Measurements from ENCODE around the gene PIGM.

Gene PIGM

GRCh38 chr1:159986093-159986492 lies 45.7 kb downstream of the PIGM start:
- Histone ChIP-seq H3K4me3 (no peak overlapping the region), H3K9ac (ENCODE audit: insufficient read length) (no peak overlapping the region), H3K9me3 (ENCODE audit: low read depth, low read length) (no peaks in the 10 kb centered on the region), H3K27ac (no peak overlapping the region), H3K36me3 (ENCODE audit: insufficient read depth, low read length) (no peaks in the 10 kb centered on the region)
- DNase-seq (ENCODE audit: low read depth, low spot score): no peak
- TF ChIP-seq POLR2AphosphoS5 (IDR thresholded peaks at IDR 0.05; ENCODE audit: borderline replicate concordance, low read depth, low read length): no peak
- TF ChIP-seq FOXP2 (optimal IDR thresholded peaks at IDR 0.05; ENCODE audit: control extremely low read depth, extremely low read length, insufficient read depth): no peak
- TF ChIP-seq EZH2 (IDR thresholded peaks at IDR 0.05): no peak

DNA sequence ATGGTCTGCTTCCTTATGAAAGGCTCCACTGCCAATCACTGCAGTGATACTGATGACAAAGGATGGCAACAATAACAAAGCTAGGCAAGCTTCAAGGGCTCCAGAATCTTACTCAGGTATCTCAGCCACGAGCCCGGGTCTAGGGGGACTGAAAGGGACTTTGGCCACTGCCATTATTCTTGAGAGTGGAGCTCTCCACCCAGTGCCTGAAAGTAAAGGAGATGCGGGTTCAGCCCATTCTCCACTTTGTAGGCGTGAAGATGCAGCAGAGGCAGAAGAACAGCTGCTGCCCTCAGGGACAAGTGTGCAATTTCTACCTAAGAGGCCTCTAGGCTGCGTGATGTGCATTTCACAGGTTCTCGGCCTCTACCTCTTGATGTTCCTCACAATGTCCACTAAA lies 46.3 kb downstream of the PIGM start:
- Histone ChIP-seq H3K9me3 (ENCODE audit: low read depth, low read length) (no peaks in the 10 kb centered on the region), H3K36me3 (ENCODE audit: insufficient read depth, low read length) (no peaks in the 10 kb centered on the region), H3K27ac (no peak overlapping the region), H3K4me3 (no peak overlapping the region), H3K9ac (ENCODE audit: insufficient read length) (no peak overlapping the region)
- no peak for DNase-seq (ENCODE audit: low read depth, low spot score)
- TF ChIP-seq FOXP2 (optimal IDR thresholded peaks at IDR 0.05; ENCODE audit: control extremely low read depth, extremely low read length, insufficient read depth) (no peak), EZH2 (IDR thresholded peaks at IDR 0.05) (no peak)

GRCh38 chr1:159983681-159984080 lies 48.1 kb downstream of the PIGM start:
- no peaks in the 10 kb centered on the region for H3K36me3 ChIP-seq (ENCODE audit: insufficient read depth, low read length)
- no peak for TF ChIP-seq FOXP2 (optimal IDR thresholded peaks at IDR 0.05; ENCODE audit: control extremely low read depth, extremely low read length, insufficient read depth)
- DNase-seq (ENCODE audit: low read depth, low spot score): no peak

DNA sequence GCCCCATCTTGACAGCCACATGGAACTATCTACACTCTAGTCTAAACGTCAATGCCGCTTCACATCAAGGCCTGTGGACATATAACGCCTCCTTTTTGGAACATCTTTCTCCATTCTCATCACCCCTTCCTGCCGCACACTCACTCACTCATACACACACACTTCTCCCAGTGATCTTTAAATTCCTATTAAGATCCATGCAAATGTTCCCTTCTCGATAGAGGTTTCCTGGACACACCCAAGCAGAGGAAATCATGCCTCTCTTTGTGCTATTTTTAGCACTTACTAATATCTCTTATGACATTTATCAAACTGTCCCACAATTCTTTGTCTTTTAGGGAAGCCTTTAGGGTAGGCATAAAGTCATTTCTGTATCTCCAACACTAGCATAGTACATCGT lies 49.5 kb downstream of the PIGM start:
- H3K27ac ChIP-seq: no peak overlapping the region
- H3K9me3 ChIP-seq (ENCODE audit: low read depth, low read length): no peaks in the 10 kb centered on the region
- no peak overlapping the region for H3K9ac ChIP-seq (ENCODE audit: insufficient read length)
- TF ChIP-seq FOXP2 (optimal IDR thresholded peaks at IDR 0.05; ENCODE audit: control extremely low read depth, extremely low read length, insufficient read depth): no peak
- TF ChIP-seq POLR2AphosphoS5 (IDR thresholded peaks at IDR 0.05; ENCODE audit: borderline replicate concordance, low read depth, low read length): no peak
- no peak for TF ChIP-seq EZH2 (IDR thresholded peaks at IDR 0.05)
- DNase-seq (ENCODE audit: low read depth, low spot score): no peak
- H3K4me3 ChIP-seq: no peak overlapping the region
- no peaks in the 10 kb centered on the region for H3K36me3 ChIP-seq (ENCODE audit: insufficient read depth, low read length)

More at GRCh38 chr1:159983681-159984080, 48.1 kb downstream of the PIGM start:
- no peak overlapping the region for H3K9ac ChIP-seq (ENCODE audit: insufficient read length)
- H3K9me3 ChIP-seq (ENCODE audit: low read depth, low read length): no peaks in the 10 kb centered on the region
- no peak overlapping the region for H3K27ac ChIP-seq
- H3K4me3 ChIP-seq: no peak overlapping the region

DNA sequence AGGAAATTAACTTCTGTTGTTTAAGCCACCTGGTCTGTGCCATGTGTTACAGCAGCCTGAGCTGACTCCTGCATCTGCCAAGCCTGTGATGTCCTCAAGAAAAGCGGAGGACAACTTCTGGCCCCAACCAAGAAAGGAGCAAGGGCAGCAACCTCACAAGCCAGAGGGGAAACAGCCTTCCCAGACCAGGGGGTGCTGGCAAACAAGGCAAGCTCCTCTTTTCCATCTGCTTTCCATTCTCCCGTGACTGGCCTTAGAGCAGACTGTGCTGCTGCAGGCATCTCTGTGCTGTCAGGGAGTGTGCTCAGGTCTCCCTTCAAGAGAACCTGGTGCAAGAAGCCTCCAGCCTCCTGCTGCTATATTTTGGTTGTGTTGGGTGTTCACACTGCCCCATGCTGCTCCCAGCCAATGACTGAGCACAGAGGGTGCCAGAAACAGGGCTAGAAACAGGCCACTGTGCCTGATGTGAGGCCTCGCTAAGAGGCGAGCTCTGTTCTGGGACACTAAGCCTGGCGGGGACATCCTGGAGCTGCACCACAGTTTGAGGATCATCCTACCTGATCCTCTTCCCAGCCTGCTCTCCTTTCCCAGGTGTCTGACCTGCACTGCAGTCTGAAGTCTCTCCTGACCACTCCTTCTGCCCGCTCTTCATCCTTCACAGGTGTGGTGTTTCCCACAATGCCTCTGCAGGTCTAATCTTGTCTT lies 50.3 kb downstream of the PIGM start:
- no peaks in the 10 kb centered on the region for H3K9me3 ChIP-seq (ENCODE audit: low read depth, low read length)

DNA sequence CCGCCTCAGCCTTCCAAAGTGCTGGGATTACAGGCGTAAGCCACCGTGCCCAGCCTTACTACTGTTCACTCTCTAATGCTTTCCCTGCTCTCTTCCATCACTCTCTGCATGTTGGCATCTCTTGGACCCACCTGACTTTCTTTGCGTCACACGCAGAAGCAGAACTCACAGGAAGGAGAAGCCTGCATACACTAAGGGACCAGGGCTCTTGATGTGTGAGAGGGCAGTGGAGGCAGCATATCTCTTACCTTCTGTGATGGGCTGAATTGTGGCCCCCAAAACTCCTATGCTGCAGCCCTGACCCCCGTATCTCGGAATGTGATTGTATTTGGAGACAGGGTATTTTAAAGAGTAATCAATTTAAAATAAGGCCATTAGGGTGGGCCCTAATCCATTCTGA lies 51.0 kb downstream of the PIGM start:
- TF ChIP-seq POLR2AphosphoS5 (IDR thresholded peaks at IDR 0.05; ENCODE audit: borderline replicate concordance, low read depth, low read length): no peak
- no peak for TF ChIP-seq FOXP2 (optimal IDR thresholded peaks at IDR 0.05; ENCODE audit: control extremely low read depth, extremely low read length, insufficient read depth)
- TF ChIP-seq EZH2 (IDR thresholded peaks at IDR 0.05): no peak
- Histone ChIP-seq H3K4me3 (no peak overlapping the region), H3K9me3 (ENCODE audit: low read depth, low read length) (no peaks in the 10 kb centered on the region), H3K27ac (no peak overlapping the region), H3K9ac (ENCODE audit: insufficient read length) (no peak overlapping the region), H3K36me3 (ENCODE audit: insufficient read depth, low read length) (no peaks in the 10 kb centered on the region)
- no peak for DNase-seq (ENCODE audit: low read depth, low spot score)

More for the DNA sequence above, 50.3 kb downstream of the PIGM start:
- no peak for TF ChIP-seq EZH2 (IDR thresholded peaks at IDR 0.05)
- no peak for TF ChIP-seq POLR2AphosphoS5 (IDR thresholded peaks at IDR 0.05; ENCODE audit: borderline replicate concordance, low read depth, low read length)
- TF ChIP-seq FOXP2 (optimal IDR thresholded peaks at IDR 0.05; ENCODE audit: control extremely low read depth, extremely low read length, insufficient read depth): no peak
- Histone ChIP-seq H3K9ac (ENCODE audit: insufficient read length) (no peak overlapping the region), H3K36me3 (ENCODE audit: insufficient read depth, low read length) (no peaks in the 10 kb centered on the region), H3K4me3 (no peak overlapping the region), H3K27ac (no peak overlapping the region)
- no peak for DNase-seq (ENCODE audit: low read depth, low spot score)

DNA sequence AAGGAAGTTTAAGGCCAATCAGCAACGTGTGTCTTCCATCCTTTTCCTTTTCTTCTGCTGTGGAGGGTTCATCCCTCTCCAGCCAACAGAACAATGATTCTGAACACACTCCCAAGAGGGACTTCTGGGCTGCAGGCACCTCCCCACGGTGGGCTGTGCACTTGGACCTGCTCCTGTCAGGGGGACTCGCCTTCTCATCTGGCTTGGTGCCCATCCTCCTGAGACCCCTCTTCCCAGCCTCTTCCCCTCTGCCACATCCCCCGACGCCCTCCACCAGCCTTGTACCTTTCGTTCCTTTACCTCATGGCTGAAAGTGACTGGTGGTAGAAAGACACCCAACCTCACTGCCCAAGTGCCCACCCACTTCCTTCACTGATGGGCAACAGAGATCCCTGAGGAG lies 51.7 kb downstream of the PIGM start:
- Histone ChIP-seq H3K4me3 (no peak overlapping the region), H3K36me3 (ENCODE audit: insufficient read depth, low read length) (no peaks in the 10 kb centered on the region), H3K9me3 (ENCODE audit: low read depth, low read length) (no peaks in the 10 kb centered on the region), H3K27ac (no peak overlapping the region), H3K9ac (ENCODE audit: insufficient read length) (no peak overlapping the region)
- DNase-seq (ENCODE audit: low read depth, low spot score): no peak
- TF ChIP-seq POLR2AphosphoS5 (IDR thresholded peaks at IDR 0.05; ENCODE audit: borderline replicate concordance, low read depth, low read length) (no peak), EZH2 (IDR thresholded peaks at IDR 0.05) (no peak), FOXP2 (optimal IDR thresholded peaks at IDR 0.05; ENCODE audit: control extremely low read depth, extremely low read length, insufficient read depth) (no peak)

DNA sequence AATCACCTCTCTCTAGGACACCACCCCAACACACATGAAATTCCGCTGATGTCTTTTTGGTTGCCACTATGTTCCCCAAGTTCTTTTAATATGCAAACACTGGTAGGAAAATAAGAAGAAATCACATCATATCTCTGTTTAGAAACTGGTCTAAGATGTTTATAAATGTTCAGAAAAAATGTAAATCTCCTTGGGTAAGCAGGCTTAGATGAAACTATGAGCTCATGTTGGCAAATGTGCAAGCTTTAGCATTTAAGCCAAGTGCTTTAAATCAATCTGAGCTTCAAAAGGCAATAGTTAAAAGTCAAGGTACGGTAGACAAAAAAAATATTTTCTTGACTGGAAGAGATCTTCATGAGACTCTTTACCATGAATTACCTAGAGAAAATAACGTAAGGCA lies 52.5 kb downstream of the PIGM start:
- no peak overlapping the region for H3K9ac ChIP-seq (ENCODE audit: insufficient read length)
- no peak for DNase-seq (ENCODE audit: low read depth, low spot score)
- TF ChIP-seq EZH2 (IDR thresholded peaks at IDR 0.05) (no peak), POLR2AphosphoS5 (IDR thresholded peaks at IDR 0.05; ENCODE audit: borderline replicate concordance, low read depth, low read length) (no peak), FOXP2 (optimal IDR thresholded peaks at IDR 0.05; ENCODE audit: control extremely low read depth, extremely low read length, insufficient read depth) (no peak)

DNA sequence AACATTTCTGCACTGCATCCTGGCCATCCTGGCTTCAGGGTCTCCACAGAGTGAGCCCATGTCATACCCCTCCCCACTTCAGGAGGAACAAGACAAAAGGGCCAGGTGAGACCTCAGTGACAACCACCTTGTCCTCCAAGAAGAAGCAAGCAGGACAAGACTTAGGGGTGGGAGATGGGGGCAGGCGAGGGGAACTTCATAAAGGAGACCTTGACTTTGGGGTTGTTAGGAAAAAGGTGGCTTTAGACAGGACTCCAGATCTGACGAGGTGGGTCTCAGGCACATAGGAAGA lies 53.7 kb downstream of the PIGM start:
- Histone ChIP-seq H3K9ac (ENCODE audit: insufficient read length) (no peak overlapping the region), H3K27ac (no peak overlapping the region), H3K4me3 (no peak overlapping the region), H3K36me3 (ENCODE audit: insufficient read depth, low read length) (no peaks in the 10 kb centered on the region), H3K9me3 (ENCODE audit: low read depth, low read length) (no peaks in the 10 kb centered on the region)
- no peak for DNase-seq (ENCODE audit: low read depth, low spot score)
- TF ChIP-seq EZH2 (IDR thresholded peaks at IDR 0.05) (no peak), POLR2AphosphoS5 (IDR thresholded peaks at IDR 0.05; ENCODE audit: borderline replicate concordance, low read depth, low read length) (no peak), FOXP2 (optimal IDR thresholded peaks at IDR 0.05; ENCODE audit: control extremely low read depth, extremely low read length, insufficient read depth) (no peak)

More for the DNA sequence above, 52.5 kb downstream of the PIGM start:
- Histone ChIP-seq H3K36me3 (ENCODE audit: insufficient read depth, low read length) (no peaks in the 10 kb centered on the region), H3K9me3 (ENCODE audit: low read depth, low read length) (no peaks in the 10 kb centered on the region), H3K4me3 (no peak overlapping the region), H3K27ac (no peak overlapping the region)
